GM21390 (cell line): ENCODE results near the gene RANBP10.

Experiments
- ATAC-seq: cut with Tn5 transposase; IDR thresholded peaks from one replicate; pipeline ENCODE4 v1.9.1; 2021; ENCODE audit not compliant: unreplicated experiment

RANBP10 gene

GRCh38 chr16:67828651-67829050 is 22.3 kb upstream of the RANBP10 start:
- ATAC-seq = no peak

GRCh38 chr16:67825906-67826305 is 19.5 kb upstream of the RANBP10 start:
- no peak for ATAC-seq

DNA sequence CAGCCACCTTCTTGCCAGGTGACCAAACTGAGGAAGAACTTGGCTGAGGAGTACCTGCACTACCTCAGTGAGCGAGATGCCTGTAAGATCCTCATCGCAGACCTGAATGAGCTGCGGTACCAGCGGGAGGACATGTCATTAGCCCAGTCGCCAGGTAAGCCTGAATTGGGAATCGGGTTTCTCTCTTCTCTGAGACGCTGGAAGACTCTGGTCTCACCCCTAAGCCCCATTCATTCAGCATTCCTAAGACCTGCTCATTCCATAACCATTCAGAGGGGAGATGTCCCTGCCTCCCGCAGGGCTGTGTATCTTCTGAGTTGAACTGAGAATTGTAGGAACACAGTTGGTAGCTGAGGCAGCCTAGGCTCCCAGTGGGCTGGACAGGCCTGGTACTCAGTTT is 18.8 kb upstream of the RANBP10 start:
- ATAC-seq = no peak

DNA sequence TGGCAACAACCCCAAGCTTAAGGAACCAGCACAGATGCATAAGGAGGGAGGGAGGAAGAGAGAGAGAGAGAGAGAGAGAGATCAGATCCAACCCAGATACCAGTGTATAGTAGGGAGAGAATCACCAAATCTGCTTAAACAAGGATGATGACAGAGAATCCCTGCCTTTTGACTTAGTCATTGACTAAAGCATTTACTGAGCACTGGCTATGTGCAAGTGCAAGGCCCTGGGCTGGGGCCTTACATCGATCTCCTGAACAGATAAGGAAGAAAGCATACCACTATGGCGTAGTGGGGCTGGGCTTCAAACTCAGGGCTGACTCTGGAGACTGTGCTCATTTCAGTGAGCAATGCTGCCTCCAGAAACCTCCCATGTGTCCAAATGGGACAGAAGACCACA is 16.2 kb upstream of the RANBP10 start:
- no peak for ATAC-seq

- ATAC-seq = no peak
Measured at GRCh38 chr16:67820608-67821259, 14.4 kb upstream of the RANBP10 start.

GRCh38 chr16:67814567-67814966 is 8.2 kb upstream of the RANBP10 start:
- ATAC-seq = no peak

DNA sequence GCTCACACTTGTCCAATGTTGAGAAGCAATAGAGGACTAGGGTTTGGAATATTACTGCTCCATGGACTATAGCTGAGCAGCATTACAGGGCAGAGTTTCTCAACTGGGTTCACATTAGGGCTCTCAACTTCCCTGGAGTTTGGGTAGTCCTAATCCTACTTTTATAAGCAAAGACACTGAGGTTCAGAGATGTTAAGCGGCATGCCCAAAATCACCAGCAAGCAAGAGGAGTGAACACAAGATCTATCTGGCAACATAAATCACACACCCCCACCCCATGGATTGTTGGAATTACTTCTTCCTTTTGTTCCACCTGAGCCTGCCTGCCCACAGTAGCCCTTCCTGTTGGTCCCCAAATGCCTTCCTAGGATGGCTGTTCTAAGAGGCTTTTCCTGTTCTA is 5.5 kb upstream of the RANBP10 start:
- ATAC-seq = no peak

- ATAC-seq = no peak
Measured at GRCh38 chr16:67807148-67807682, 855 bp upstream of the RANBP10 start.

GRCh38 chr16:67805718-67806427 is 487 bp downstream of the RANBP10 start:
- ATAC-seq = no peak

DNA sequence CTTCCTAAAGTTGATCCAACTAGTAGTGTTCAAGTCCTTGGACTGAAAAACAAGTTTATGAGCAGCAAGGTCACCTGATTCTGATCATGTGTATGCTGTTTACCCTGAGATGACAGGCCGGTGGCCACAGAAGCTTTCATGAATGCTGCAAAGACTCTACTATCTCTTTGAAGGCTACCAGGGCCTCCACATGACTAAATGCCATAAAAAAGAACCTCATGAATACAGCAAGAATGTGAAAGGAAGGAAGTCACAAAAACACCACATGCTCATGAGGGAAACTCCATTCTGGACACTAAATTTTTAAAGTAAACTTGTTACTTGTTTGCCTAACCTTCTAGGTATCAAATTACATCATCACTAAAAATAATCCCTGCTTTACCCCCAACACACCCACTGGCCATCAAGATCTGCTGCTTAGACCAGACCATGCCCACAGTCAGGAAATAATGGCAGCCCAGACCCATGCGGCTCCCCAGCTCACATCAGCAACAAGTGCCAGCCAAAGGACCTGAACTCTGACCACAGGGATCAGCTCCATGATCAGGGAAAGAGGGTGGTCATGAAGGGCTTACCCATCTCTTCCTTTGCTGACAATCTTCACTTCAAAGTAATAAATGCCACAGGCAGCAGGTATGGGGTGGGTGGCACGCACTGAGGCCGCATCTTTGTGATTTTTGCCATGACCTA is 1.4 kb downstream of the RANBP10 start:
- no peak for ATAC-seq

DNA sequence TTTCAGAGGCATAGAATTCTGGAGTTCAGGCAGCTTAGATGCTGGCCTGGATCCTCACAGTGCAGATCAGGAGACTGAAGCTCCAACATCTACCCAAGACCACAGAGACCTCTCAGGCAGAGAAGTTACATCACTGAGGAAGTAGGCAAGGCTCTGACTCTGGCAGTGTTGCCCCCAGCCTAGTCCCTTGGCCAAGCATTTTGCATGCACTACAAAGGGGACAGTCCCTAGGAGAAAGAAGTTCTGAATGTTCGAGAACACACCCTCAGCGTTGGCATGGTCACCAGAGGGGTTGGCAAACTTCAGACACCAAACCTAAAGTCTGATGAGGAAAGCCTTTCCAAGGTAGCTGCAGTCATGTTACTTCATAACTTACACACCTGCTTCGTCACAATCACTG is 2.5 kb downstream of the RANBP10 start:
- ATAC-seq = no peak

DNA sequence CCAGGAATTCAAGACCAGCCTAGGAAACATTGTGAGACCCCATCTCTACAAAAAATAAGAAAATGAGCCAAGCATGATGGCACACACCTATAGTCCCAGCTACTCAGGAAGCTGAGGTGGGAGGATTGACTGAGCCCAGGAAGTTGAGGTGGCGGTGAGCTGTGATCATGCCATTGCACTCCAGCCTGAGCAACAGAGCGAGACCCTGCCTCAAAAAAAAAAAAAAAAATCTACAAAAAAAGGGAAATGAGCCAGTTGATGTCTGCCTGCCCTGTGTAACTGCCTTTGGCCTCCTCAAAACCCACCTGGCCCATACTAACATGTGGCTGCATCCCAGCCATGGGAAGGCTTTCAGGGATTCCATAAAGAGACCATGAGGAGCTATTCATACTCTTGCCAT is 4.5 kb downstream of the RANBP10 start:
- ATAC-seq = no peak

DNA sequence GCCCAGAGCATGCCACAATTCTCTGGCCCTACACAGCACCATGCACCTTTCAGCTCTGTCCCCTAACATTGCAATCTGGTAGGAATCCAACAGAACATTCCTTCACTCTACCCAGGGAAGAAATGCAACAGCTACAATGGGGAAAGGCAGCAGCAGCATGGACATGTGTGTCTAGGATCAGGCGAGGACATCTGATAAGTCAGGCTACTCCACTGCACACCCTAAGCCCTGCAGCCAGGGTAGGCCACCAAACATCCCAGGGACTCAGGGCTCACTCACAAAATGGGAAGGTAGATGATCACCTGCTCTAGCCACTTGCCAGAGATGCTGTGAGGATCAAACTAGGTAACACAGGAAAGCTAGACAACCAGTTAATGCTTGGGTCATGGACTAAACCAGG is 5.1 kb downstream of the RANBP10 start:
- no peak for ATAC-seq

- no peak for ATAC-seq
Measured at GRCh38 chr16:67800338-67800926, 5.9 kb downstream of the RANBP10 start.

DNA sequence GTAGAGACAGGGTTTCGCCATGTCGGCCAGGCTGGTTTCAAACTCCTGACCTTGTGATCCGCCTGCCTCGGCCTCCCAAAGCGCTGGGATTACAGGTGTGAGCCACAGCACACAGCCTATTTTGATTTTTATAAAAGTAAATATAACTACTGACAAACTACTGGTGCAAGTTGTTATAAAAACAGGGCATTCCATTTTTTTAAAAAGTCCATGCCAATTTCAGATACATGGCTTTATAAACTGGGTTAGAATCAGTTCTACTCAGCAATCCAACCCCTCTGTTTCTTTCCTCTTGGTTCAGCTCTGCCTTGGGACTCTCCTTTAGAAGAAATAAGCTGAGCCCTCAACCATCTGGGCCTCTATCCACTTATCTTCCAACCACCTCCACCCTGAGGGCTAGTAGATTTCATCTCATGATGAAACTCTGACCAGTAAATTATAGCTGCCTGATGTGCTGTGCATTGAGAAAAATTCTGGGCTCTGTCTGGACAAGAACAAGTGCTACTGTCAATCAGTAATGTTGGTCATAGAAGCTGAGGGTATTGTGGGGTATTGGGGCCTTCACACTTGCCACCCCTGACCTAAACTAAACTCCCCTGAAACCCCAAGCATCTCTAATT is 10.2 kb downstream of the RANBP10 start:
- ATAC-seq = no peak

GRCh38 chr16:67790071-67790470 is 16.3 kb downstream of the RANBP10 start:
- no peak for ATAC-seq

GRCh38 chr16:67786491-67786890 is 19.9 kb downstream of the RANBP10 start:
- peak; percentile 55 for ATAC-seq

DNA sequence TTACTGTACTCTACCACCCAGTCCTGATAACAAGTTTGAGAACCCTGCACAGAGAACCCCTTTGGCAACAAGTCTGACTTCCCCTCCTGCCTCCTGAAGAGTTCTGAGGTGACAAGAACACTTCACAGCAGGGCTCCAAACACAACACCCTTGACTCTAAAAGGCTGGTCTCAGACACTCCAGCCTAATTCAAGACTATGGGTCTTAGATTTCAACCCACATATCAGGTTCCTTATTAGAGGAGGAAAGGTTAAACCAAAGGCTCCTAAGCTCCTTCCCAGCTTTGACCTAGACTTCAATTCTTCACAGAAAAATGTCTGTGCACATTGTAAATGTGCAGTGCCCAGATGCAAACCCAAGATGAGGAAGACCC is 23.0 kb downstream of the RANBP10 start:
- no peak for ATAC-seq

DNA sequence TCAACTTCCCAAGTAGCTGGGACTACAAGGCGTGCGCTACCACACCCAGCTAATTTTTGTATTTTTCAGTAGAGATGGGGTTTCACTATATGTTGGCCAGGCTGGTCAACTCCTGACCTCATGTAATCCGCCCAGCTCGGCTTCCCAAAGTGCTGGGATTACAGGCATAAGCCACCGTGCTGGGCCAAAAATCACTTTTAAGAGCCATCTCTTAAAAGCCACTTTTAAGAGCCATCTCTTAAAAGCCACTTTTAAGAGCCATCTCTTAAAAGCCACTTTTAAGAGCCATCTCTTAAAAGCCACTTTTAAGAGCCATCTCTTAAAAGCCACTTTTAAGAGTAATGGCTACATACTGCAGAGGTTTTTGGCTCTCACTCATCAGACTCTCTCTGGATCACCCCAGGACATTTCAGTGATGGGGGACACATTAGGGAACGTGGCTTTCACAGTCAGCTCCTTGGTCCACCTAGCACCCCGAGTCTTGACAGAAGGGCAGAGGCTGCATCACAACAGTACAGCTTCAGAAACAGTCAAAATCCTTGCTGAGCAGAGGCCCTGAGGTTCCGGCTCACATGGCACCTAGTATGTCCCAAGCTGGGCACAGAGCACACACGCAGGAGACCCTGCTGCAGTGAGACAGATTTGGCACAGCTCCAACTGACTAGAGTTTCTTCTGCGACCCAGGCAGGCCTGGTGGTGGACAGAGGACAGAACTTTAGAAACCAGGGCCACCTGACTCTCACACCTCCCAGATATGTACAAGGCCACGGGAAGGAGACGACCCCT is 23.6 kb downstream of the RANBP10 start:
- no peak for ATAC-seq

DNA sequence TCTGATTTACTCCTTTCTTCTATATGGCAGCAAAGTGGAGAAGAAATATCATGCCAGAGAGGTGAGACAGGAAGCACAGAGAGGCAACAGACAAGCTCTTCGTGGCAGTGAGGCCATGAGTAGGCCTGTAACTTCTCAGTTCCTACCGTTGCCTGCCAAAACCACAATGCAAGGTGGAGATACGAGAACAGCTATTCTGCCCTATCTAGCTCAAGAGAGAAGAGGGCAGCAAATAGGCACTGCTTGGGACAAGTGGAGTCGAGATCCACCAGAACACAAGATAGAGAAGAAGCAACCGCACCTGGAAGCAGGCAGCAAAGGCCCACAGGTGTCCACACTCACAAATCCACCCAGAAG is 24.8 kb downstream of the RANBP10 start:
- ATAC-seq = no peak
